Activated CD8-positive, alpha-beta memory T cell treated with anti-CD3 and anti-CD28 coated beads, Interleukin-2, amount 50 U/mL, for 1 hour (primary cell): ENCODE results near the gene UBE2L3.
"Not testable (repeated sequence)": the region's sequence is repeated elsewhere in the genome, so short reads cannot be mapped to it uniquely, and the experiment has no call there.

Experiments used
- DNase-seq: peaks from one replicate; pipeline ENCODE4 v3.0.0-alpha.2; 2020; ENCODE audit errors: extremely low read depth

UBE2L3 gene

DNA sequence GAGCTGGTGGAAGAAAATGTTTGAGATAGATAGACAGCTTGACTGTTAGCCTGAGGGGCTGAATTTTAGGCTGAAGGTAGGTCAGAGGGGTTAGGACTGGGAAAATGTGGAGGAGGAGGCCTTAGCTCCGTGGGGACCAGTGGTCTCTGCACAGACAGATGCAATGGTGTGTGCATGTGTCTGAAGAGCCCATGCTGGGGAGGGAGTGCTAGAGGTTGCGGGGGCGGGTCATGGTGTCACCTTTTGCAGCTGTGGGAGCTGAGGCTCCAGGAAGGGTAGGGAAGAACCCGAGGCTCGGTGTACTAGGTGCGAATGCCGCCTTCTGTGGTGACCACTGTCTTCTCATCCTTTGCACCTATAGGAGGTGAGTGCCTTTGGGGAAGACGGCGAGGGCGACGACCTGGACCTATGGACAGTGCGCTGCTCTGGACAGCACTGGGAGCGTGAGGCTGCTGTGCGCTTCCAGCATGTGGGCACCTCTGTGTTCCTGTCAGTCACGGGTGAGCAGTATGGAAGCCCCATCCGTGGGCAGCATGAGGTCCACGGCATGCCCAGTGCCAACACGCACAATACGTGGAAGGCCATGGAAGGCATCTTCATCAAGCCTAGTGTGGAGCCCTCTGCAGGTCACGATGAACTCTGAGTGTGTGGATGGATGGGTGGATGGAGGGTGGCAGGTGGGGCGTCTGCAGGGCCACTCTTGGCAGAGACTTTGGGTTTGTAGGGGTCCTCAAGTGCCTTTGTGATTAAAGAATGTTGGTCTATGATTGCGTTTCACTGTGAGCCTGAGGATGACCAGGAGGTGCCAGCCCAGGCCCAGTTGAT lies 76.2 kb downstream of the UBE2L3 start:
- DNase-seq, result no peak

- DNase-seq, result not testable (repeated sequence)
These were observed 78.0 kb downstream of the UBE2L3 start for GRCh38 chr22:21645513-21645912.

- DNase-seq, result peak; percentile 52
These were observed 79.4 kb downstream of the UBE2L3 start for GRCh38 chr22:21646608-21647590.

GRCh38 chr22:21650280-21650679 lies 82.8 kb downstream of the UBE2L3 start:
- no peak for DNase-seq

- no peak for DNase-seq
These were observed 83.5 kb downstream of the UBE2L3 start for GRCh38 chr22:21650823-21651520.

- no peak for DNase-seq
These were observed 84.1 kb downstream of the UBE2L3 start for GRCh38 chr22:21651521-21652009.

DNA sequence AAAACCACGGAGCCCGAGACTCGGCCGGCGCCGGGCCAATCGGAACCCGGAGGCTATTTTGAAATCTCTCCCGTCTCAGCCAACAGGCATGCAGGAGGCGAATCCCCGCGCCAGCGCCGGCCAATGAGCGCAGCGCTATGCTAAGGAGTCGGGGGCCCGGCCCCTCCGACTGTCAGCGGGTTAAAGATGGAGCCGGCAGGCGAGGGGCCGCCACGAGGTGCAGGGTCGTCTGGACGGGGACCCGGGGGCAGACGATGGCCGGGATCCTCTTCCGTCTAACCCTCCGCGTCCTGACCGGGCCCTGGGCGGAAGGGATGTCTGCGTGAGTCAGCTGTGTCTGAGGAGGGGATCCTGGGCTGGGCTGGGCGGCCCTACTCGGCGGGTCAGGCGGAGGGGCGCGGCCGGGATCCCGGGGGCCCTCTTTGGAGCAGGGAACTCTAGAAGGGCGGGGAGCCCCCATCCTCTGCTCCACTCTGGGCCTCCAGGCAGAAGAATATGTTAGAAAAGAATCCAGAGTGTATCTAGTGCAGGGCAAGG lies 84.6 kb downstream of the UBE2L3 start:
- no peak for DNase-seq

GRCh38 chr22:21652547-21653545 lies 85.3 kb downstream of the UBE2L3 start:
- DNase-seq, result no peak

GRCh38 chr22:21657020-21657359 lies 89.5 kb downstream of the UBE2L3 start:
- DNase-seq, result no peak

DNA sequence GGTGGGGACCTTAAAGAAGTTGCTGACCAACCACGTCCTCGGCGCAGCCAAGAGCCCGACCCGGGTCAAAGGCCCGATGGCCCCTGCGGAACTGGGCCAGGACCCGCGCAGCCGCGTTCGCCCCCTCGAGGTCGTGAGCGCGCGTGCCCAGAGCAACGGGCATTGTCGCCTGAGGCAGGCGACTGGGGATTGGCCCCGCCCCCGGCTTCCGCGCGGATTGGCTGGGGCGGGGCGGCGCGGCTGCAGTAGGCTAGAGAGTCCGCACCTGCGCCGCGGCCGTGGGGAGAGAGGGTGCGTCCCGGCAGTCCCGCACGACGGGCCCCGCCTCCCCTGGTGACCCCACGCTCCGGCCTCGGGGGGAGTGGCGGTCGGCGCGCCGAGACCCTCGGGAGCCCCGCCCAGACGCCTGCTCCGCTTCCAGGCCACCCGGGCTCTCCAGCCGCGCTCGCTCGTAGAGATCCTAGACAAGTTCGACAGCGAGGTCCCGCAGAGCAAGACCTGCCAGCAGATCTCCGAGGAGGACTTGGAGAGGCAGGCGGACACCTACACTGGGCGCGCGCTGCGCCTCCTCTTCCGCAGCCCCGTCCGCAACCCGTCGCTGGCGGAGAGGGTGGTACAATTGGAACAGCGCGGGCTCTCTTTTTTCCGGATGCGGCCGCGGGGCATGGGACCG lies 90.0 kb downstream of the UBE2L3 start:
- DNase-seq, result no peak

DNA sequence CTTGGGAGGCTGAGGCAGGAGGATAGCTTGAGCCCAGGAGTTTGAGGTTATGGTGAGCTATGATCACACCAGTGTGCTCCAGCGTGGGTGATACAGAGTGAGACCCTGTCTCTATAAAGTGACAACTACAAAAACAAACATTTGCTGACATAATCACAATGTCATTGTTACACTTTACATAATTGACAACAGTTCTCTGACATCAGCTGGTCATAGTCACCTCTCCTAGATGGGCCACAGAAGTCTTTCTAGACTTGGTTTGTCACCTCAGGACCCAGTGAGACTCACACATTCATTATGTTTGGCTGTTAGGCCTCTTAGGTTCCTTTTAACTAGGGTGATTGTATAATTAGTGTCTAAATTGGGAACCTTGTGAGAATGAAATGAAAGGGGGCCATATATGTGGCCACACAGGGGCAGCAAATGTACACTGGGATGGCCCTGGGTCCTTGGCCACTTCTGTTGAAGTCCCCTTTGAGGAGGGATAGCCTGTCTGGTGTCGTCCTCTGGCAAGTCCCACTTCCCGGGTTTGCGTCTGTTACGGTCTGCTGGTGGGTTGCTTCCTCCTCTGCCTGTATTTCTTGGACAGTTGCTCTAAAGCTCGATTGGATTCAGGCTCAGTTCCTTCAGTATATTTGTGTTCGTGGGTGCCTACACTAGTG lies 92.5 kb downstream of the UBE2L3 start:
- DNase-seq, result no peak

GRCh38 chr22:21660904-21661303 lies 93.4 kb downstream of the UBE2L3 start:
- DNase-seq, result no peak

- DNase-seq, result no peak
These were observed 94.5 kb downstream of the UBE2L3 start for GRCh38 chr22:21661991-21662390.

- no peak for DNase-seq
These were observed 96.2 kb downstream of the UBE2L3 start for GRCh38 chr22:21663738-21664137.

GRCh38 chr22:21665047-21665851 lies 97.7 kb downstream of the UBE2L3 start:
- no peak for DNase-seq

DNA sequence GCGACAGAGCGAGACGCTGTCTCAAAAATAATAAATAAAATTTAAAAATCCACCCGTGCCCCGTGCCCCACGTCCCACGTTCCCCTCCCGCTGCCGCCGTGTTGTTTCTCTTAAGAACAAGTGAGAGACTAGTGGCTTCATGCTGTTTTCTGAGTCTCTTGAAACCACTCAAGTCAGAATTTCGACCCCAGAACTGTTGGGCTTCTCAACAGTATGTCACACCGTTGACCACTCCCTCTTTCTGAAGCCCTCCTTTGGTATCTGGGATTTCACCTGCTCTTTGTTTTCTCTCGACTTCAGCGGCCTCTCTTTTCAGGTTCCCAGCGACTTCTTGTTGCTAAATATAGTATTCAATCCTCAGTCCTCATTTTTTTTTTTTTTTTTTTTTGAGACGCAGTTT lies 99.3 kb downstream of the UBE2L3 start:
- no peak for DNase-seq

- DNase-seq, result no peak
These were observed 101.5 kb downstream of the UBE2L3 start for GRCh38 chr22:21669026-21669425.

GRCh38 chr22:21672107-21672629 lies 104.7 kb downstream of the UBE2L3 start:
- DNase-seq, result no peak
